Loucy (cell line): ENCODE data around the gene RAPGEF5.

Source experiments
- H2AFZ ChIP-seq: fragments of 200-600 bp; sonication (generic); 2 replicates; pipeline ENCODE4 v1.6.0; 2016; ENCODE audit warnings: antibody characterized with exemption, mild to moderate bottlenecking, low read length, moderate library complexity
- H3F3A ChIP-seq: fragments of 200-600 bp; 2 replicates; pipeline ENCODE4 v1.6.0; 2016; ENCODE audit warnings: antibody characterized with exemption, low read depth, mild to moderate bottlenecking
- H3K27me3 ChIP-seq: fragments of 200-600 bp; sonication (generic); 2 replicates; pipeline ENCODE4 v1.6.1; 2014; ENCODE audit warnings: low read length, mild to moderate bottlenecking; ENCODE audit not compliant: insufficient read depth, poor library complexity, severe bottlenecking
- H3K36me3 ChIP-seq: fragments of 200-600 bp; sonication (generic); 2 replicates; pipeline ENCODE4 v1.6.1; 2016; ENCODE audit warnings: low read length; ENCODE audit not compliant: insufficient read depth
- H3K4me1 ChIP-seq: fragments of 200-600 bp; sonication (generic); 2 replicates; pipeline ENCODE4 v1.5.1; 2014; ENCODE audit warnings: low read length, mild to moderate bottlenecking; ENCODE audit not compliant: insufficient read depth, poor library complexity, severe bottlenecking
- H3K4me2 ChIP-seq: fragments of 200-600 bp; sonication (generic); 2 replicates; pipeline ENCODE4 v1.6.0; 2014; ENCODE audit warnings: antibody characterized with exemption, low read length, low read depth, mild to moderate bottlenecking; ENCODE audit not compliant: poor library complexity, severe bottlenecking
- H3K4me3 ChIP-seq: fragments of 200-600 bp; sonication (generic); 2 replicates; pipeline ENCODE4 v1.5.1; 2014; ENCODE audit warnings: low read length, mild to moderate bottlenecking, mixed read lengths; ENCODE audit not compliant: poor library complexity, severe bottlenecking
- H3K79me2 ChIP-seq: fragments of 200-600 bp; sonication (generic); 2 replicates; pipeline ENCODE4 v1.6.1; 2014; ENCODE audit warnings: low read length; ENCODE audit not compliant: insufficient read depth
- H3K9ac ChIP-seq: fragments of 200-600 bp; sonication (generic); 2 replicates; pipeline ENCODE4 v1.6.0; 2014; ENCODE audit warnings: mild to moderate bottlenecking, low read depth, low read length, moderate library complexity; ENCODE audit not compliant: poor library complexity, severe bottlenecking
- H3K9me2 ChIP-seq: fragments of 200-600 bp; sonication (generic); replicated peaks from 2 replicates; pipeline ENCODE4 v1.6.1; 2016; ENCODE audit warnings: low read depth, low read length, mixed read lengths
- H3K9me3 ChIP-seq: fragments of 200-600 bp; sonication (generic); 2 replicates; pipeline ENCODE4 v1.6.1; 2014; ENCODE audit warnings: mild to moderate bottlenecking, antibody characterized with exemption, low read length, low read depth; ENCODE audit not compliant: insufficient read depth
- H4K20me1 ChIP-seq: fragments of 200-600 bp; sonication (generic); 2 replicates; pipeline ENCODE4 v1.6.0; 2014; ENCODE audit warnings: antibody characterized with exemption, low read length, mild to moderate bottlenecking; ENCODE audit not compliant: insufficient read depth, poor library complexity, severe bottlenecking
- EZH2phosphoT487 ChIP-seq: fragments of 200-600 bp; IDR thresholded peaks from 2 replicates; pipeline ENCODE4 v1.6.1; 2018; ENCODE audit warnings: antibody characterized with exemption, mild to moderate bottlenecking, moderate library complexity, borderline replicate concordance
- TF ChIP-seq, protein P1 (sequence below): fragments of 200-600 bp; sonication (generic); conservative IDR thresholded peaks from 2 replicates; pipeline ENCODE4 v1.5.1; 2014; ENCODE audit warnings: mild to moderate bottlenecking, antibody characterized with exemption, low read length

The RAPGEF5 gene

DNA sequence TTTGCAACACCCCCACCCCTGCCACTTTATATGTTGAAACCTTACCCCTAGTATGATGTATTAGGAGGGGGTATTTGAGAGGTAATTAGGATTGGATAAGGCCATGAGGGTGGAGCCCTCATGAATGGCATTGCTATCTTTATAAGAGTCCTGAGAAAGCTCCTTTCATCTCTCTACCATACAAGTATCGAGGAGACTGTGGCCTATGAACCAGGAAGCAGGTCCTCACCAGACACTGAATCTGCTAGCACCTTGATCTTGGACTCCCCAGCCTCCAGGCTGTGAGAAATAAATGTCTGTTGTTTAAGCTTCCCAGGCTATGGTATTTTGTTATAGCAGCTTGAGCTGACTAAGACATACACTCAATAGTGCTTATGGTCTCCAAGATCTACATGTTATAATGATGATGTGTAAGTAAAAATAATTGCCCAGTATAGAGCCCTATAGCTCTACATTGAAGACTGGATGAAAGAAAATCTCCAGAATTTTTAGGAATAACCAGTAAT lies 188.8 kb downstream of the RAPGEF5 start:
- Histone ChIP-seq H3K9ac (no peak overlapping the region), H3K9me3 (no peaks in the 10 kb centered on the region), H3K4me1 (peaks cover 5% of the 10 kb centered on the region), H2AFZ (no peak overlapping the region), H4K20me1 (no peaks in the 10 kb centered on the region), H3K4me3 (no peak overlapping the region), H3F3A (no peaks in the 10 kb centered on the region), H3K79me2 (no peaks in the 10 kb centered on the region), H3K36me3 (no peaks in the 10 kb centered on the region; the same call in 1 of the 2 replicates), H3K4me2 (no peak overlapping the region), H3K27me3 (no peaks in the 10 kb centered on the region), H3K9me2 (no peaks in the 10 kb centered on the region)
- TF ChIP-seq, protein P1, sequence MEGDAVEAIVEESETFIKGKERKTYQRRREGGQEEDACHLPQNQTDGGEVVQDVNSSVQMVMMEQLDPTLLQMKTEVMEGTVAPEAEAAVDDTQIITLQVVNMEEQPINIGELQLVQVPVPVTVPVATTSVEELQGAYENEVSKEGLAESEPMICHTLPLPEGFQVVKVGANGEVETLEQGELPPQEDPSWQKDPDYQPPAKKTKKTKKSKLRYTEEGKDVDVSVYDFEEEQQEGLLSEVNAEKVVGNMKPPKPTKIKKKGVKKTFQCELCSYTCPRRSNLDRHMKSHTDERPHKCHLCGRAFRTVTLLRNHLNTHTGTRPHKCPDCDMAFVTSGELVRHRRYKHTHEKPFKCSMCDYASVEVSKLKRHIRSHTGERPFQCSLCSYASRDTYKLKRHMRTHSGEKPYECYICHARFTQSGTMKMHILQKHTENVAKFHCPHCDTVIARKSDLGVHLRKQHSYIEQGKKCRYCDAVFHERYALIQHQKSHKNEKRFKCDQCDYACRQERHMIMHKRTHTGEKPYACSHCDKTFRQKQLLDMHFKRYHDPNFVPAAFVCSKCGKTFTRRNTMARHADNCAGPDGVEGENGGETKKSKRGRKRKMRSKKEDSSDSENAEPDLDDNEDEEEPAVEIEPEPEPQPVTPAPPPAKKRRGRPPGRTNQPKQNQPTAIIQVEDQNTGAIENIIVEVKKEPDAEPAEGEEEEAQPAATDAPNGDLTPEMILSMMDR = no peak
- TF ChIP-seq EZH2phosphoT487 = no peak

DNA sequence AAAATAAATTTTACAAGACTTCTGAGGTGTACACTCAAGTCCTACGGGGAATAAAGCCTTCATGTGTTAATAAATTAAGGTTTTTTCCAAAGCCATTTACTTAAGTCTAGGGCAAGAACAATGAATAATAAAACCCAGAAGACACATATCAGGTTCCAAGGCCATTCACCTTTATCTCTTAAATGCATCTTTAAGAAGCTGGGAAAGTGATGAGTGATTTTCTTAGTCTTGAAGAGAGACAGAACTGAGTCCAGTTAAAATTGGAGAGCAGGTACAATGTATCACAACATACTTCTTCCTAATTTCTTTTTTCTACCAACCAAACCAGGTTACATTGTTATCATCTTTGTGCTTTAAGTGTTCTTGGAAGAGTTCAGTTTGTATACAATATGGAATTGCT lies 189.5 kb downstream of the RAPGEF5 start:
- no peaks in the 10 kb centered on the region for H3F3A ChIP-seq
- H2AFZ ChIP-seq = no peak overlapping the region
- no peaks in the 10 kb centered on the region for H3K9me2 ChIP-seq
- H3K4me3 ChIP-seq = no peak overlapping the region
- H3K9me3 ChIP-seq = no peaks in the 10 kb centered on the region
- no peaks in the 10 kb centered on the region for H3K79me2 ChIP-seq
- H3K9ac ChIP-seq = no peak overlapping the region
- H3K27me3 ChIP-seq = no peaks in the 10 kb centered on the region
- no peak overlapping the region for H3K4me2 ChIP-seq
- no peaks in the 10 kb centered on the region for H3K4me1 ChIP-seq
- no peaks in the 10 kb centered on the region; the same call in 1 of the 2 replicates for H3K36me3 ChIP-seq
- TF ChIP-seq, protein P1 = no peak
- TF ChIP-seq EZH2phosphoT487 = no peak
- no peaks in the 10 kb centered on the region for H4K20me1 ChIP-seq

DNA sequence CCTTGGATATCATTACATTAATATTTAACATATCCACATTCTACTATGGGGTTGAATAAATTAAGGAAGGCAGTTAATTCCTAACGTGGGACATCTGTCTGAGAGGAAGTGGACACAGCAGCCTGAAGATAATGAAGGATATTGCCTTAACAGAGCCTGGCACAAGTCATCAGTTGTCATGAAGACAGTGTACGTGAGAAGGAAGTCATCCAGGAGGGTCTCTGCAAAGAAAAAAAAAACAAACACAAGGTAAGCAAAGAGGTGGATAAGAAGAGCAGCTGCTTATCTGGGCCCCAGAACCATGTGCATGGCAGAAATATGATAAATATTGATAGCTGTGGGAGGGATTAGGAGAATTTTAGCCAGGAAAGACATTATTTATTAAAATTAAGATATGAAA lies 190.0 kb downstream of the RAPGEF5 start:
- TF ChIP-seq, protein P1 = no peak
- TF ChIP-seq EZH2phosphoT487 = no peak
- Histone ChIP-seq H3F3A (no peaks in the 10 kb centered on the region), H3K9ac (no peak overlapping the region), H3K4me3 (no peak overlapping the region), H3K4me2 (no peak overlapping the region), H3K4me1 (no peaks in the 10 kb centered on the region), H3K36me3 (no peaks in the 10 kb centered on the region; the same call in 1 of the 2 replicates), H3K27me3 (no peaks in the 10 kb centered on the region), H2AFZ (no peak overlapping the region), H3K79me2 (no peaks in the 10 kb centered on the region), H4K20me1 (no peaks in the 10 kb centered on the region), H3K9me3 (no peaks in the 10 kb centered on the region), H3K9me2 (no peaks in the 10 kb centered on the region)
